Measurements from ENCODE around the gene BCR. TPM values are rescaled to one million over a fixed set of nuclear protein-coding genes. Genes with fewer than 3 reads are reported as not detected.

The BCR gene
- total RNA-seq, 4 donors from 2014 or later: 70.5 to 102 (median 84.1) TPM

GRCh38 chr22:23245045-23245798, 64.9 kb downstream of the BCR start:
- WGBS, 2 donors: 73 to 79% methylated on average over 16 to 17 of the region's 17 CpGs
- intact Hi-C loops (cut with DNase I; ENCODE audit: low total_unique reads): no loop called here

GRCh38 chr22:23245799-23246136, 65.5 kb downstream of the BCR start:
- 69 to 79% methylated on average over 8 of the region's 8 CpGs for WGBS, 2 donors
- TF ChIP-seq POLR2A (IDR thresholded peaks at IDR 0.05): no peak
- no peak for TF ChIP-seq CTCF (IDR thresholded peaks at IDR 0.05)
- intact Hi-C loops (cut with DNase I; ENCODE audit: low total_unique reads): no loop called here
- H3K4me3 ChIP-seq (ENCODE audit: low read depth, poor library complexity, severe bottlenecking): no peak overlapping the region
- no peak for DNase-seq (ENCODE audit: low spot score in 2 of 2)

More at GRCh38 chr22:23245045-23245798, 64.9 kb downstream of the BCR start:
- H3K4me3 ChIP-seq (ENCODE audit: low read depth, poor library complexity, severe bottlenecking): no peak overlapping the region
- TF ChIP-seq CTCF (IDR thresholded peaks at IDR 0.05) (no peak), POLR2A (IDR thresholded peaks at IDR 0.05) (no peak)
- no peak for DNase-seq (ENCODE audit: low spot score in 2 of 2)

GRCh38 chr22:23246982-23247766, 66.9 kb downstream of the BCR start:
- intact Hi-C loops (cut with DNase I; ENCODE audit: low total_unique reads): no loop called here
- DNase-seq (ENCODE audit: low spot score in 2 of 2): no peak
- H3K4me3 ChIP-seq (ENCODE audit: low read depth, poor library complexity, severe bottlenecking): no peak overlapping the region
- no peak for TF ChIP-seq POLR2A (IDR thresholded peaks at IDR 0.05)
- TF ChIP-seq CTCF (IDR thresholded peaks at IDR 0.05): no peak
- 89 to 93% methylated on average over 13 of the region's 13 CpGs for WGBS, 2 donors

GRCh38 chr22:23248583-23248982, 68.3 kb downstream of the BCR start:
- H3K4me3 ChIP-seq (ENCODE audit: low read depth, poor library complexity, severe bottlenecking): no peak overlapping the region
- TF ChIP-seq POLR2A (IDR thresholded peaks at IDR 0.05) (no peak), CTCF (IDR thresholded peaks at IDR 0.05) (no peak)
- 72 to 82% methylated on average over 2 of the region's 2 CpGs for WGBS, 2 donors
- no peak for DNase-seq (ENCODE audit: low spot score in 2 of 2)
- intact Hi-C loops (cut with DNase I; ENCODE audit: low total_unique reads): no loop called here

- no peak overlapping the region for H3K4me3 ChIP-seq (ENCODE audit: low read depth, poor library complexity, severe bottlenecking)
- TF ChIP-seq CTCF (IDR thresholded peaks at IDR 0.05): no peak
- TF ChIP-seq POLR2A (IDR thresholded peaks at IDR 0.05): no peak
- intact Hi-C loops (cut with DNase I; ENCODE audit: low total_unique reads): no loop called here
- WGBS, 2 donors: 75 to 82% methylated on average over 14 to 16 of the region's 16 CpGs
- no peak for DNase-seq (ENCODE audit: low spot score in 2 of 2)
Measured at GRCh38 chr22:23250056-23250784, 69.9 kb downstream of the BCR start.
